AG09309 (cell line): ENCODE data around the gene TNIP1.

ENCODE experiments used
- DNase-seq: peaks from one replicate; pipeline ENCODE4 v3.0.0-alpha.2; 2010; ENCODE audit warnings: low read depth
- H3K4me3 ChIP-seq: 2 replicates; pipeline ENCODE4 v1.5.1; 2011; ENCODE audit warnings: mild to moderate bottlenecking, low read depth, low read length, moderate library complexity; ENCODE audit not compliant: control insufficient read depth
- CTCF ChIP-seq: IDR thresholded peaks from 2 replicates; pipeline ENCODE4 v1.5.1; 2011; ENCODE audit warnings: mild to moderate bottlenecking, low read depth, low read length, inconsistent platforms; ENCODE audit not compliant: insufficient read depth, control insufficient read depth; ENCODE audit errors: missing control alignments

Gene TNIP1

GRCh38 chr5:151031554-151031953, 49.3 kb downstream of the TNIP1 start:
- H3K4me3 ChIP-seq: no peak overlapping the region
- TF ChIP-seq CTCF: no peak
- no peak for DNase-seq

- DNase-seq: no peak
- no peak overlapping the region for H3K4me3 ChIP-seq
- TF ChIP-seq CTCF: no peak
Observed at GRCh38 chr5:151030379-151030778, 50.5 kb downstream of the TNIP1 start.

GRCh38 chr5:151030056-151030336, 50.8 kb downstream of the TNIP1 start:
- DNase-seq: no peak
- H3K4me3 ChIP-seq: no peak overlapping the region
- TF ChIP-seq CTCF: no peak

GRCh38 chr5:151029179-151030055, 51.4 kb downstream of the TNIP1 start:
- H3K4me3 ChIP-seq: no peak overlapping the region
- DNase-seq: no peak
- no peak for TF ChIP-seq CTCF

- TF ChIP-seq CTCF: no peak
- DNase-seq: no peak
- H3K4me3 ChIP-seq: no peak overlapping the region
Observed at GRCh38 chr5:151028717-151029116, 52.1 kb downstream of the TNIP1 start.

- H3K4me3 ChIP-seq: no peak overlapping the region
- no peak for TF ChIP-seq CTCF
- DNase-seq: no peak
Observed at GRCh38 chr5:151027961-151028479, 52.8 kb downstream of the TNIP1 start.
